Fibroblast of peridontal ligament (primary cell): Measurements from ENCODE around the gene FOXC1.

Experiments used
- DNase-seq: peaks from one replicate; pipeline ENCODE4 v3.0.0-alpha.2; 2010; ENCODE audit errors: extremely low read depth

The FOXC1 gene

GRCh38 chr6:1623769-1624057 is 14.0 kb downstream of the FOXC1 start:
- no peak for DNase-seq

DNA sequence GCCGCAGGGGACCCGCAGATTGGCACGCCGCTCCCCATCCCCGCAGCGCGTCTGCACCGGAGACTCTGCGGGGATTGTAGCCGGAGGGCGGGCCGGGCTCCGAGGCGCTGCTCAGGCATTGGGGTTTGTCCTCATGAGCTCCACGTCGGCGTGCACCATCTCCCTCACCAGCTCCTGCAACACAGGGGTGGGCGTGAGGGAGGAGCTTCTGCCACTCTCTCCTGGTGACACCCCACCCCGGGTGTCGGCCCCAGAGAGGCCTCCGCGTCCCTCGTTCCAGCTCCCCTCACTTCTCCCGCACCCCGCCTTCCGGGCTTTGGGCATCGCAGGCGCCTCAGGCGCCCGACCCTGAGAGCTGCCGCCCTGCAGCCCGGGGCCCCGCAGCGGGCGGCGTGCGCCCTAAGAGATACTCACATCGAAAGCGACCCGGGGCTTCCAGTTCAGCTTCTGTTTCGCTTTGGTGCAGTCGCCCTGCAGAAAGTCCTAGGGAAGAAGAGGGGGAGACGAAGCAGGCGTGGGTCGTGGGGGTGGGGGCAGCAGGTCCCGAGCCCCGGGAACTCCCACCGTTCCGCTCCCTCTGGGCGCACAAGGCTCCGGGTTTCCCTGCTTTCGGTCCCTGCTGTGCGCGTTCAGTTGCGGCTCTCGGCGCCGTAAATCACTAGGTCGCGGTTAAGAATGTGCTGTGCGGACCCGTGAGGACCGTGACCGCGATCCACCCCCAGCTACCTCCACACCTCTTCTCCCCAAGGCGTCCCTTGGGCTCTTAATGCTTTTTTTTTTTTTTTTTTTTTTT is 14.5 kb downstream of the FOXC1 start:
- DNase-seq = no peak

- DNase-seq = peak; percentile 58
Observed at GRCh38 chr6:1624851-1625781, 15.4 kb downstream of the FOXC1 start.

- no peak for DNase-seq
Observed at GRCh38 chr6:1625794-1626435, 16.2 kb downstream of the FOXC1 start.

GRCh38 chr6:1626481-1626880 is 16.8 kb downstream of the FOXC1 start:
- DNase-seq = no peak

- DNase-seq = no peak
Observed at GRCh38 chr6:1627827-1628560, 18.3 kb downstream of the FOXC1 start.

DNA sequence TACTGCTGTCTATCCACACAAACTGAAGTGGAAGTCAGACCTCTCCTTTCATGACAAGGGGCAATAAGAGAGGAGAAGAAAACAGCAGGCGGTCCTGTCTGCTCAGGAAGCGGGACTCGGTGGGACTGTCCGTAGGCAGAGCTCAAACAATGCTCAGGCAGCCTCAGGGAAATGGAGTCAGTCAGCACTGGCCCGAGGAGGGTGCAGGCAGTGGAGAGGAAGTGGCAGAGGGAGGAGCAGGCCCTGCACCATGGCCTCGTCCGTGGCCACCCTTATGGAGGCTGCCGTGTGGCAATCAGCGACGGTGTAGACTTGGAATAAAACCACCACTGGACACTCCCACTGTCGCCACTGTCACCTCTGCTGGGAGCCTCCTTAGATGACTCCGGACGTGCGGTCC is 19.6 kb downstream of the FOXC1 start:
- no peak for DNase-seq

DNA sequence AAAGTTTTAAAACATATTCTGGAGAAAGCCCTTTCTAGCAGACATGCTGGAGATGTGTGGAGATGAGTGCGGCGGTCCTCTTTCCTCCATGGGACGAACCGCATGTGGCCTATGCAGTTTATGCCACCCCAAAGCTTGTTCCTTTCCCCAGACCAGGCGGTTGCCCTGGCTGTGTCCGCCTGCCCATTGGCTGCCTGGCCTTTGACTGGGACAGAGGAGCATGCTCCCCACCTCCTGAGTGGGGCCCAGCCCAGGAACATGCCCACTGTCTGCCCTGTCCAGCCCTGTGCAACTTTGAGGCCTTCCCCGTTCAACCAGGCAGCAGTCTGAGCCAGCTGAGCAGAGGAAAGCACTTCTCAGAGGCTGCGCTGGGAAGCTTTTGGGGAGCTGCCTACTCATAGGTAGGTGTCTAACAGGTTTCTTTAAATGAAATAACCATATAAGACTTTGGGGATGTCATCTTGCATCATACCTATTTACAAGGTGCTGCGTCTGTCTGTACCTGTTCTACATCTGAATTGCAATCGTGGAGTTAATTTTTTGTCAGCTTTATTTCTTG is 20.6 kb downstream of the FOXC1 start:
- no peak for DNase-seq

- no peak for DNase-seq
Observed at GRCh38 chr6:1630771-1631217, 21.1 kb downstream of the FOXC1 start.

GRCh38 chr6:1631251-1631650 is 21.5 kb downstream of the FOXC1 start:
- no peak for DNase-seq

- no peak for DNase-seq
Observed at GRCh38 chr6:1633366-1634021, 23.8 kb downstream of the FOXC1 start.

DNA sequence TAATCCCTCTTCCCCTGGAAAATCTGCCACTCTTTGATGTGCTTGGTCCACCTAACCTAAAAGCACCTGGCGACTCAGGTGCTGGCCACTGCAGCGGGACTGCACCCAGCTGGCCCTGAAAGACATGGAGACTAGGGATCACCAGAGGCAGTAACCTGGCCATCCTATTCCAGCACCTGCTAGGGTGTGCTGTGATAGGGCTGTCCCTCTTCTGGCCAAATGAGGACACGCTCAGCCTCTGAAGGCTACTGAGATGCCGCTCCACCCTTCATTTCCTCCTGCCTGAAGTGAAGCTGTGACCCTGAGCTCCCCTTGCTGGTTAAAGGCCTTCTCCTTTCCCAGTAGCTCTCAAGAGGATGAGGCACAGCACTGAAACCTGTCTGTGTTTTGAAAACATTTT is 24.4 kb downstream of the FOXC1 start:
- no peak for DNase-seq

GRCh38 chr6:1635305-1636010 is 25.7 kb downstream of the FOXC1 start:
- no peak for DNase-seq

- DNase-seq = no peak
Observed at GRCh38 chr6:1636272-1636825, 26.6 kb downstream of the FOXC1 start.

DNA sequence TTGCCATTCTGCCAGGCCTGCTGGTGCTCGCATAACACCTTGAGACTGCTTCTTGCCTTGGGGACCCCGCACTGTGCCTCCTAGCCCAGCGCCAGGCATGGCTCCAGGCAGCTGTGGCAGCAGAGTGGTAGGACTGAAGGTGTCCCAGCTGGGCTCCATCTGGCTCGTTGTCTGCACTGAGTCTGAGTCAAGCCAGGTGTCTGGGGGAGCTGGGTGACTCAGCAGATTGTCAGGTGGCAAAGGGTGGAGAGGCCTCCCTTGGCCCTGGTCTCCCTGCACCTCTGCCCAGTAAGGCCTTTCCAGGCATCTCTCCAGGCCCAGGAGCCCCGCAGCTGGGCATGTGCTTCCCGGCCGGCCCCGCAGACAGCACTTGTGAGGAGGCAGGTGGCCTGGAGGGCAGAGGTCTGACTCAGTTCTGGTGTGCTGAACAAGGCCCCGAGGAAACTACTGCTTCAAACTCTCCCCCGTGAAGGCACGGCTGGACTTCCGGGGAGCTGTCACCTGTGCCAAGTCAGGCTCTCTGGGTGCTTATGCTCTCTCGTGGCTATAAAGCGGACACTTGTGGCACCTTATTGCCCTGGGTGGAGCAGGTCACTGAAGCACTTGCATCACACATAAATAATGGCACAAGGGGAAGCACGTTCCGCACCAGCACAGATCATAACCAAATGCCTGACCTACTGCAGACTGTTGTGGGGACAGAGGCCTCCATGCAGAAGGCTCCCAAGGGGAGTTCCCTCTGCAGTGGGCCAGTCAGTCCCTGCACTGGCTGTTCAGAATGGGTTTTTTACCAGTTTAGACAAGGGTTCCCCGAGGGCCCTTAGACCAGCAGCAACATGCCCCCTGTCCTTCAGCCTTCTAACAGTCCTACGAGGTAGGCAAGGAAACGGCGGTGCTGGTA is 27.5 kb downstream of the FOXC1 start:
- DNase-seq = no peak

DNA sequence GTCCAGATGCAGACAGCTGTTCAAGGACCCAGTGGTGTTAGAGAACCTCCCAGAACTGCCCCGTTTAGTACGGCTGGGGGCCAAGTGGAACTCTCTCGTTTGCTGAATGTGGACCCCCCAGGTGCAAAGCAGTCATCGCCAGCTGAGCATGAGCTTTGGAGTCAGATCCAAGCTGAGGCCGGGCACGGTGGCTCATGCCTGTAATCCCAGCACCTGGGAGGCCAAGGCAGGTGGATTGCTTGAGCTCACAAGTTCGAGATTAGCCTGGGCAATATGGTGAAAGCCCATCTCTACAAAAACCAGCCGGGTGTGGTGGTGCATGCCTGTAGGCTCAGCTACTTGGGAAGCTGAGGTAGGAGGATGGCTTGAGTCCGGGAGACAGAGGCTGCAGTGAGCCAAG is 29.7 kb downstream of the FOXC1 start:
- no peak for DNase-seq

GRCh38 chr6:1640476-1640875 is 30.8 kb downstream of the FOXC1 start:
- no peak for DNase-seq

DNA sequence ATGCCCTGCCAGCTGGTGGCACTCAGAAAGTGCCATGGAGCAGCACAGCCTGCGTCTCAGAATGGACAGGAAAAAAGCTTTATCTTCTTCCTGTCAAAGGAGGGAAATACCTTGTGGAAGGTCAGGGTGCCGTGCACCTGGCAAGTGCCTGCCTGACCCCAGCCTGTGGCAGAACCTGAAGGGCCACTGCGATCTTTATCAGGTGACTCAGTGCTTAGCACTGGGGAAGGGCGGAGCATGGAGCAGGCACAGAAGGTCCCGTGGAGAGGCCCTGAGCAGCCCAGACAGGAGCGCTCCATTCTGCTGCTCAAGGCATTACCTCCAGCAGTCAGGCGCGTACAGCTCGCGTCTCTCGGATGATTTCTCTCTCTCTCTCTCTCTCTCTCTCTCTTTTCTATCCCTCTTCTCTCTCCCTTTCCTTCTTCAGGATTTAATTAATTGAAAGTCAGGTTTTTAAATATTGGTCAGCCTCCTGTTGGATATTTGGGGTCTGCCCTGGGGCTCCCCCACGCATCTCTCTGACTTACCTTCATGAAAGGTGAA is 31.7 kb downstream of the FOXC1 start:
- DNase-seq = no peak

GRCh38 chr6:1643111-1643510 is 33.4 kb downstream of the FOXC1 start:
- no peak for DNase-seq
